C4-2B (cell line): ENCODE results near the gene ABITRAM.

Source experiments
- H3K27ac ChIP-seq: fragments of 450-650 bp; 2 replicates; pipeline ENCODE4 v1.5.1; 2017
- ZFX ChIP-seq: fragments of 450-650 bp; IDR thresholded peaks from 2 replicates; pipeline ENCODE4 v1.6.1; 2017
- TF ChIP-seq, protein P1 (sequence below): fragments of 450-650 bp; conservative IDR thresholded peaks from 2 replicates; pipeline ENCODE4 v1.5.1; 2017; ENCODE audit warnings: mild to moderate bottlenecking

The ABITRAM gene

DNA sequence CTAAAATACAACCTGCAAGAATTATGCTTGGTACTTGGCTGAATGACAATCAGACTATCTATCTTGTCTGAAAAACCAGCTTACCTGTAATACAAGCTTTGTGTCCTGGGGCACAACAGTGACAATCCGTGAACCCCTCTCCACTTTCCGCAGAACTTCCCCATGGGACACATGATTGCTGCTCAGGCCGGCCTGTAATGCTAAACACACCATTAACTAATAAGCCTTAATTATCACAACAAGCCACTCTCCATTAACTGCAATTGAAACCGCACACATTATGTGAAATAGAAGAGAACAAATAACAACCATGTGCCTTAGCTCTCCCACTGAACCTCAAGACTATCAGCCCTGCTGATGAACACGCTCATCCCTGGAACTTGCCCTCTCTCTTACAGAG lies 34.0 kb upstream of the ABITRAM start:
- no peak overlapping the region for H3K27ac ChIP-seq
- TF ChIP-seq, protein P1, sequence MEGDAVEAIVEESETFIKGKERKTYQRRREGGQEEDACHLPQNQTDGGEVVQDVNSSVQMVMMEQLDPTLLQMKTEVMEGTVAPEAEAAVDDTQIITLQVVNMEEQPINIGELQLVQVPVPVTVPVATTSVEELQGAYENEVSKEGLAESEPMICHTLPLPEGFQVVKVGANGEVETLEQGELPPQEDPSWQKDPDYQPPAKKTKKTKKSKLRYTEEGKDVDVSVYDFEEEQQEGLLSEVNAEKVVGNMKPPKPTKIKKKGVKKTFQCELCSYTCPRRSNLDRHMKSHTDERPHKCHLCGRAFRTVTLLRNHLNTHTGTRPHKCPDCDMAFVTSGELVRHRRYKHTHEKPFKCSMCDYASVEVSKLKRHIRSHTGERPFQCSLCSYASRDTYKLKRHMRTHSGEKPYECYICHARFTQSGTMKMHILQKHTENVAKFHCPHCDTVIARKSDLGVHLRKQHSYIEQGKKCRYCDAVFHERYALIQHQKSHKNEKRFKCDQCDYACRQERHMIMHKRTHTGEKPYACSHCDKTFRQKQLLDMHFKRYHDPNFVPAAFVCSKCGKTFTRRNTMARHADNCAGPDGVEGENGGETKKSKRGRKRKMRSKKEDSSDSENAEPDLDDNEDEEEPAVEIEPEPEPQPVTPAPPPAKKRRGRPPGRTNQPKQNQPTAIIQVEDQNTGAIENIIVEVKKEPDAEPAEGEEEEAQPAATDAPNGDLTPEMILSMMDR: no peak
- no peak for TF ChIP-seq ZFX

DNA sequence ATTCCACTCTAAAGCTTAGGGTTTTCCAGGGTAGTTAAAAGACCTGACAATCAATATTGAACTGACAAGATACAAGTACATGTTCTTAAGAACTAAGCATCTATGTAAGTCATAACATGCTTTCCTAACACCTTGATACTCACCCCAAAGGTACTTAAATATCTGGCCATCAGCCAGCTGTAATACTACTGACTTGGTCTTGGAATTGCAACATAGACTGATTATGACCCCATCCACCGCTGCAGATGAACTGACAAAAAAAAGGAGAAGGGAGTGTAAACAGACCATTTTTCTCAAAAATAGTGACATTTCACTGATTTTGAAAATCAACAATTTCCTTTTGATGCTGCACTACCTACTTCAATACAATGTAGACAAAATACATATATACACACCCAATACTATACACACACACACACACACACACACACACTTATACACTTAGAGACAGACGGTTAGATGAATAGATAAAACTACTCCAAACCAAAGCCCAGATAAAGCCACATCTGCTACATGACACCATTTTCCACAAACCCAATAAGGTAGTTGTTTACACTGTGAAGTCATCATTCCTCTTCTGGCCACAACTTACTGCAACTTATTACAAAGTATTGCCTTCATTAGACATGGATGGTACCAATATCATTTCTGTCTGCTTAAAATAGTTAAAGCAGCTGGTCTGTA lies 30.6 kb upstream of the ABITRAM start:
- TF ChIP-seq, protein P1: no peak
- no peak for TF ChIP-seq ZFX
- no peak overlapping the region for H3K27ac ChIP-seq

DNA sequence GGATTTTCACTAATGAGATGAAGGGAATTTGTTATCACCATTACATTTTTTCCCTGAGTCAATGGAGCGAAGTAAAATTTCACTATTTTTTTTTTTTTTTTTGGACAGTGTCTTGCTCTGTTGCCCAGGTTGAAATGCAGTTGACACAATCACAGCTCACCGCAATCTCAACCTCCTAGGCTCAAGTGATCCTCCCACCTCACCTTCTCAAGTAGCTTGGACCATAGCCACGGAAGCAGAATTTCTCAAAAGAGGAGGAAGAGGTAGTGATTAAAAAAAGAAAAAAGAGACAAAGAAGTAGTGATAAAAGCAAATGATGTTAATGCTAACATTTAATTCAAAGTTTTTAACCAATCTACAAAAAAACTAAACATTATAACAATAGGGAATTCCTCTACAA lies 30.0 kb upstream of the ABITRAM start:
- TF ChIP-seq ZFX: no peak
- TF ChIP-seq, protein P1: no peak
- no peak overlapping the region for H3K27ac ChIP-seq

DNA sequence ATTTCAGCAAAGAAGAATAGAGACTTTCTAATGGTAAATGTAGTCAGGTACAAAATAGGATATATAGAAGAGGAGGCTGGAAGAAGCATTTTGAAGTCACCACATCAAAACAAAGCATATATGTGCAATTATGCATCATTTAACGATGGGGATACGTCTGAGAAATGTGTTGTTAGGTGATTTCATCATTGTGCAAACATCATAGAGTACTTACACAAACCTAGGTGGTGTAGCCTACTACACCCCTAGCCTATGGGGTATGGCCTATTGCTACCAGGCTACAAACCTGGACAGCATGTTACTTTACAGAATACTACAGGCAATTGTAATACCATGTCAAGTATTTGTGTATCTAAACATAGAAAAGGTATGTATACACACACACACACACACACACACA lies 28.7 kb upstream of the ABITRAM start:
- H3K27ac ChIP-seq: no peak overlapping the region
- no peak for TF ChIP-seq ZFX
- TF ChIP-seq, protein P1: no peak

DNA sequence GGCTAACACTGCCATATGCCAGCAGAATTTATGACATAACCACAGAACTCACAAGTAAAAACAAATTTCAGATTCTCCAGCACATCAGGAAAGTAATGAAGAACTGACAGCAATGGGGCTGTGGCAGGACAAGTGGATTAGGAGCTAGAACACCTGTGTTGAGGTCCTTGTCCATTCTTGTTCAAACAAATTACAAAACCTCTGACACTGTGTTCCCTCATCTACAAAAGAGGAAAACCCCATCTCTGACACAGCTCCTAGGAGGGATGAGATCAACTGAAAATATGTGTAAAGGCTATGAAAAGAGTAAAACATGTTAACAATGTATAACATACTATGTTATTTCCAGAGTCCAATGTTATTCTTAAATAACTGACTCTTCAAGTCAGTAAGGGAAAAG lies 23.8 kb upstream of the ABITRAM start:
- TF ChIP-seq, protein P1: no peak
- no peak for TF ChIP-seq ZFX

DNA sequence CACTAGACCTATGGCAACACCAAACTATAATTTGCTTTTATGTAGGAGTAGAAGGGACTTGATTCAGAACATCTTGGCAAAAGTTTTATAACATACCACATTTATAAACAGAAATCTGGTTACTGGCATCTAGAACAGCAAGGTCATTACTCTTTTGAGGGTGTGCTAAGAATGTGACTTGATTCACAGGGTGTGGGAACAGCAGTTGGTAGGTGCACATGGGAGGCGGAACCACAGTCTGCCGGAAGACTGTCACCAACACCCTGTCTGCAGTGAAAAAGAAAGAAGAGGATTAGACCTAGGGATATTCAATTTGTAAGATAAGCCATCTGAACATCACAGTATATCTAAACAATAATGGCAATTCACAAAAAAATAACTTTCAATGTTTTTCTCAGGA lies 23.3 kb upstream of the ABITRAM start:
- H3K27ac ChIP-seq: no peak overlapping the region

More for the DNA sequence above, 23.8 kb upstream of the ABITRAM start:
- no peak overlapping the region for H3K27ac ChIP-seq

DNA sequence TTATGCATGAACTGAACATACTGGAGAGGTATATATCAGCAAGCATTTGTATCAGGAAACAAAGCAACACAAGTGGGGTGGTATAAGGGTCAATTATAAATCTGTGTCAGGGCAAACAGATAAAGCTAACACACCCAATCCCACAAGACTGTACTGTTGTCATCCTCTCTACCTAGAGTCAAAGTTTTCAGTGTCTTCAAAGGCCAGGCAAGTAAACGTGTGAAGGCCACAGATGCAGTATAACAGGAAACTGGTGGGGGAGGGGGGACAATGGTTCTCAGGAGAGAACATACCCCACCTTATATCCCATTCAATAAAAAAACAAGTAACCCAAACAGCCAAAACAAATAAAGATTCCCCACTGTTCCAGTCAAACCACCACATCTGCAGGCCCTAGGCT lies 22.4 kb upstream of the ABITRAM start:
- no peak overlapping the region for H3K27ac ChIP-seq
- TF ChIP-seq ZFX: no peak
- TF ChIP-seq, protein P1: no peak

More for the DNA sequence above, 23.3 kb upstream of the ABITRAM start:
- TF ChIP-seq, protein P1: no peak
- no peak for TF ChIP-seq ZFX
